AG09319 (cell line): ENCODE data around the gene CACNA1C.

Source experiments
- DNase-seq: peaks from one replicate; pipeline ENCODE4 v3.0.0-alpha.2; 2010; ENCODE audit warnings: low read depth; ENCODE audit errors: extremely low read depth
- TF ChIP-seq, protein P1 (sequence below): IDR thresholded peaks from 2 replicates; pipeline ENCODE4 v1.5.1; 2011; ENCODE audit warnings: low read depth, mild to moderate bottlenecking, inconsistent platforms, low read length, moderate library complexity

Gene CACNA1C

DNA sequence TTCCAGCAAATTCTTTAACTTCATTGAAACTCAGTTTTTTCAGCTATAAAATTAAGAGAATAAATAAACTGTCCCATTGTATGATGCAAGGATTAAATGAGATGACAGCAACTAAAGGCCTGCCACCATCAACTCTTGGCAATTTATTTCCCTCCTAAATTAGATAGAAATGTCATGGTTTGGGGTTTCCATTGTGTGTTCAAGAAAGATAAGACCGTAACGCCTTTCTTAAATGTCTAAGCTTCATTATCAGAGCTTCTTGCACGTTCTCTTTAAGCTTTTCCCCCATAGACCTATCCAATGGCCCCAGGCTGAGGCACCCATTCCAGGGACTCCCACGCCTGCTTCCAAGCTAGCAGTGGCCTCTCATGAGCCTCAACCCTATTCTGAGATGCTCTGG lies 281.9 kb downstream of the CACNA1C start:
- TF ChIP-seq, protein P1, sequence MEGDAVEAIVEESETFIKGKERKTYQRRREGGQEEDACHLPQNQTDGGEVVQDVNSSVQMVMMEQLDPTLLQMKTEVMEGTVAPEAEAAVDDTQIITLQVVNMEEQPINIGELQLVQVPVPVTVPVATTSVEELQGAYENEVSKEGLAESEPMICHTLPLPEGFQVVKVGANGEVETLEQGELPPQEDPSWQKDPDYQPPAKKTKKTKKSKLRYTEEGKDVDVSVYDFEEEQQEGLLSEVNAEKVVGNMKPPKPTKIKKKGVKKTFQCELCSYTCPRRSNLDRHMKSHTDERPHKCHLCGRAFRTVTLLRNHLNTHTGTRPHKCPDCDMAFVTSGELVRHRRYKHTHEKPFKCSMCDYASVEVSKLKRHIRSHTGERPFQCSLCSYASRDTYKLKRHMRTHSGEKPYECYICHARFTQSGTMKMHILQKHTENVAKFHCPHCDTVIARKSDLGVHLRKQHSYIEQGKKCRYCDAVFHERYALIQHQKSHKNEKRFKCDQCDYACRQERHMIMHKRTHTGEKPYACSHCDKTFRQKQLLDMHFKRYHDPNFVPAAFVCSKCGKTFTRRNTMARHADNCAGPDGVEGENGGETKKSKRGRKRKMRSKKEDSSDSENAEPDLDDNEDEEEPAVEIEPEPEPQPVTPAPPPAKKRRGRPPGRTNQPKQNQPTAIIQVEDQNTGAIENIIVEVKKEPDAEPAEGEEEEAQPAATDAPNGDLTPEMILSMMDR = no peak
- no peak for DNase-seq

DNA sequence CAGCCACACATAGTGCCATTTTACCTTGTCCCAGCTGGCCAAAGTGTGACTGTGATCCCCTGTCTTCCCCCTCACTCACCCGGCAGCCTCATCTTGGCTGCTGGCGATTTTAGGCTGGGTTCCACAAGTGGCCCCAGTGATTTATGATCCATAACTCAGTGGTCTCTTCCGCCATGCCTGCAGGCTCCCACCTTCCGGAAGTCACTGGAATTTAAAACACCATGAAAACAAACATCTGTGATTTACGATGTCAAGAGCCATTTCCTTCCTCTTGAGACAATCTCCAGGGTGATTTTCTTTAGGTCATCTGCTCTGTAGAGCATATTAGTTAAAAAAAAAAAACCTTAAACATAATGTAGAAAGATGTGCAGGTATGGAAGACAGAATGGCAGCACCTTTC lies 282.3 kb downstream of the CACNA1C start:
- DNase-seq = no peak
- TF ChIP-seq, protein P1 = no peak

DNA sequence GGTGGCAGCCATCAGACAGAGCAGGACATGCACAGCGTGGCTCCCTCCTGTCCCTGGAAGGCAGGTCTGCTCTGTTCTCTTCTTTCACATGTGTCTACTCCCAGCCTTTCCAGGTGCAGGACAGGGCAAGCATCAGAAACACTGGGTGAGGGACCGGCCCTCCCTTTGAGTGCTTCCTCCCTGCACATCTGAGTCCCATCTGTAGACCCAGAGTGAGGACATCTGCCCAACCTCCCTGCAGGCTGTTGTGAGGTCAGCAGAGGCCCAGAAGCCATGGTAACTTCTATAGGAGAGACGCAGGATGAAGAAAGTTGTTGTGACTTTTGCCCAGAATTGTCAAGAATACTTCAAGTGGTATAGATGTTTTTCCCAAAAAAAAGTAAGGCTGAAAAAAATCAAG lies 282.7 kb downstream of the CACNA1C start:
- DNase-seq = no peak
- TF ChIP-seq, protein P1 = no peak

DNA sequence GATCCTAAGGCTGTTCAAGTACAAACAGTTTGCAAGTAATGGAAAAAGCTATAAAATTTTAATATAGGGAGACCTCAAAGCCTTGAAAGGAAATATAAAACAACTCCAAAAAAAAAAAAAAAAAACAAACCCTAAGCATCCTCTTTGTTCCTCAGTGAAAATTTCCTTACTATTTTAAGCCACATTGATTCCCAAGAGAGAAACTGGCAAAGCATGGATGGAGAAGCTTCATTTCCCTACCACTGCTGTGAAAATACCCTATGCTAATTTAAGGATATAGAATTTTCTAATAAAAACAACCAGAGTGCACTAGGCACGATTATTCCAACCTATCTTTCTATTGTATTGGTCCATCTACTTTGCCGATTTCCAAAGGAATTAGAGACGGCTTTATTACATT lies 283.1 kb downstream of the CACNA1C start:
- TF ChIP-seq, protein P1 = no peak
- no peak for DNase-seq

DNA sequence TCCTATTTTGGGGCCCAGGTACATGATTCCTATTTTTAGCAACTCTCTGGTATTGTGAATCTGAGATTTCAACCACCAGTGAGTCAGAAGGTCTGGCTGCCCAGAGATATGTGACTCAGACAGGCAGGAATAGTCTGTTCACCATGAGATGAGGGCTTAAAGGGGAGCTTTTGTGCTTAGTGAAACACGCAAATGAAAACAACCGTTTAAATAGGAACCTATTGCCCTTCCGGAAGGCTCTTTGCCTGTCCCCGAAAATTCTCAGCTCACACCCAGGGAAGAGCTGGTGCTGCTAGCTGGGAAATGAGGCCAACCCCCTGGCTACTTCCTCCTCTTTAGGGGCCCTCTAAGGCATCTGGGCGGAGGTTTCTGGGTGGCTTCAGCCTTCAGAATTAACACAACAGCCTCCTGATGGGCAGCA lies 283.6 kb downstream of the CACNA1C start:
- peak; percentile 89 for DNase-seq
- TF ChIP-seq, protein P1 = no peak

DNA sequence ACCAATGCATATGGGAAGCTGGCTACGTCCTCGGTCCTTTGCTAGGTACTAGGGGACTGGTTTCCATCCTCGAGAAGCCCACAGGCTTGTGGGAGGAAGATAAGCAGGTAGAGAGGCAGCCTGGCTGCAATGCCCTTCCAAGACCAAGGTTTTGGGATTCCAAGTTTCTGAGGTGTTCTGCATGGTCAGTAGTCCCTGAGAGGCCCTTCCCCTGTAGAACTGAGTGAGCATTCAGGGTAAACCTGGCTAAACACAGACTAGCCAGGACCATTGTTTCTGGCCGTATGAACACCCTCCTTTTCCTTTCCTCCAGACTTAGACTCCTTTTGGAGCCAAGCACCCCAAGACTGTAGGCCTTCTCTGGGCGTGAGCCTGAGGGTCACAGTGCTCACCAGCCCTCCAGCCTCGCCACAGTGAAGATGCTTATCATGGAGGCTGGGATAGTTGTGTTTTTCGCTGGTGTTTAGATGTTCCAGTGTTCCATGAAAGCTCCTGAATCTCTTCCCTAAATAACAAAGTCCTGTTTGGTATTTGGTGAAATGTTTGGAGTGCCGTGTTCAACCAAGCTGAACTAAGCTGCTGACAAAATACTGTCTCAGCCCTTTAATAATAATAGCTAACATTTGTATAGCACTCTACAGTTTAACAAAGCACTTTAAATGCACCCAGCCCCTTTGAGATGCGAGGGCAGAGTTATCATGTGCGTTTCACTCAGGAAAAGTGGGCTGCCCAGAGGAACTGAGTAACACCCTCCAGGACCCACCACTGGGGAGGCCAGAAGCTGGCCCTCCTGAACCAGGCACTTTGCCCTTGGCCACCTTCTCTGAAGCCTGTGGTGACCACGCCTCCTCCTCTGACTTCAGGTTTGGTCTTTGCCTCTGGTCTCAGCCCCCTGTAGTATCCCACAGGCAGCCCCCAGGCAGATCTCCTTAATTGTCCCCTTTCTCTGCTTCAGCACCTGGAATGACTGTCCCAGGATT lies 284.5 kb downstream of the CACNA1C start:
- TF ChIP-seq, protein P1 = no peak
- DNase-seq = no peak

DNA sequence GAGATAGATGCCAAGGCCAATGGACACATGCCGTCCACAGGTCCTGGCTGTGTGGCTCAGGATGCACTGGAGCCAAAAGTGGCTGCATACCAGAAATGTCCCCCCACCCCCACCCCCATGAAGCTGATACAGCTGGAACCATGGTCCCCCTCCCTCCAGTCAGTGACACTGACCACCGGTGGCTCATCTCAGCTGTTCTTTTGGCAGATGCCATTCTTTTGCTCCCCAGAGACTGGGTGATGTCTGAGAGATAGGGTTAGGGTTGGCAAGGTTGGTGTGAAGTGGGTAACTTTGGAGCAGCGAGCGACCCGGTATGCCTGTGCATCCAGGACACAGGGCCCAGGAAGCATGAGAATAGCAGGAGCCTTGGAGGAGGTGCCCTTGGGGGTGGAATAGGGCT lies 285.6 kb downstream of the CACNA1C start:
- DNase-seq = no peak
- TF ChIP-seq, protein P1 = no peak
